IPS-NIHi11 (cell line): ENCODE measurements around the gene IP6K2.

Experiments used
- DNase-seq: peaks from one replicate; pipeline ENCODE4 v3.0.0; 2012; ENCODE audit warnings: mixed read lengths, low spot score

IP6K2 gene

GRCh38 chr3:48663489-48664312 lies 53.3 kb downstream of the IP6K2 start:
- DNase-seq = peak; percentile 98

GRCh38 chr3:48662753-48663488 lies 54.1 kb downstream of the IP6K2 start, which contains the start of gene CELSR3:
Gene CELSR3 (minus strand): TSS chr3:48662886. CDS start chr3:48662634, 252 bp downstream.
- DNase-seq = peak; percentile 73

- DNase-seq = no peak
Observed at GRCh38 chr3:48662145-48662752, 54.8 kb downstream of the IP6K2 start.

GRCh38 chr3:48661501-48662144 lies 55.4 kb downstream of the IP6K2 start:
- DNase-seq = peak; percentile 85

- no peak for DNase-seq
Observed at GRCh38 chr3:48660800-48661400, 56.1 kb downstream of the IP6K2 start.

GRCh38 chr3:48656841-48657281 lies 60.2 kb downstream of the IP6K2 start:
- DNase-seq = no peak

- DNase-seq = peak; percentile 99
Observed at GRCh38 chr3:48656061-48656840, 60.8 kb downstream of the IP6K2 start.

- DNase-seq = no peak
Observed at GRCh38 chr3:48655606-48656005, 61.4 kb downstream of the IP6K2 start.

GRCh38 chr3:48655063-48655462 lies 62.0 kb downstream of the IP6K2 start:
- DNase-seq = no peak

GRCh38 chr3:48652923-48653715 lies 63.9 kb downstream of the IP6K2 start:
- DNase-seq = no peak

- no peak for DNase-seq
Observed at GRCh38 chr3:48651771-48652170, 65.2 kb downstream of the IP6K2 start.

- DNase-seq = no peak
Observed at GRCh38 chr3:48650723-48651122, 66.3 kb downstream of the IP6K2 start.

GRCh38 chr3:48648188-48648850 lies 68.7 kb downstream of the IP6K2 start:
- DNase-seq = no peak

- no peak for DNase-seq
Observed at GRCh38 chr3:48647714-48648113, 69.3 kb downstream of the IP6K2 start.

GRCh38 chr3:48644898-48645760 lies 71.9 kb downstream of the IP6K2 start:
- no peak for DNase-seq

GRCh38 chr3:48642605-48643004 lies 74.4 kb downstream of the IP6K2 start:
- no peak for DNase-seq

GRCh38 chr3:48641396-48641795 lies 75.6 kb downstream of the IP6K2 start:
- DNase-seq = no peak

GRCh38 chr3:48639944-48640606 lies 76.9 kb downstream of the IP6K2 start:
- DNase-seq = no peak
